ENCODE measurements around the gene CMSS1.

The CMSS1 gene

GRCh38 chr3:99829844-99830243 lies 12.2 kb downstream of the CMSS1 start:
- no peak overlapping the region for H3K4me3 ChIP-seq (ENCODE audit: low read depth, low read length)
- H3K9me3 ChIP-seq (ENCODE audit: control insufficient read depth, insufficient read depth, low read depth, low read length), result no peaks in the 10 kb centered on the region
- H3K36me3 ChIP-seq (ENCODE audit: control insufficient read depth in 2 of 2, insufficient read depth in 1 of 2, low read length in 2 of 2), result no peaks in the 10 kb centered on the region
- no peak overlapping the region for H3K27ac ChIP-seq (ENCODE audit: extremely low read depth, low read depth, low read length)
- ChIA-PET POLR2A (no interaction called here), CTCF (interaction anchor here (0.6 to 1.0 kb wide), 3 partner anchors 13 to 1967 kb away, joined by 3 to 4 read pairs (median 4); no protein-coding TSS in a partner anchor)
- TF ChIP-seq ZNF830 (tag by site-specific recombination; IDR thresholded peaks at IDR 0.05; ENCODE audit: low read depth), result no peak
- TF ChIP-seq GLIS2 (tag by site-specific recombination; IDR thresholded peaks at IDR 0.05), result no peak
- no peak for TF ChIP-seq HOXD13 (CRISPR knock-in tag; IDR thresholded peaks at IDR 0.05; ENCODE audit: borderline replicate concordance)
- TF ChIP-seq ZNF223 (tag by site-specific recombination; IDR thresholded peaks at IDR 0.05), result no peak
- TF ChIP-seq ZFHX2 (tag by site-specific recombination; conservative IDR thresholded peaks at IDR 0.05), result no peak
- no peak for TF ChIP-seq ZNF548 (tag by site-specific recombination; IDR thresholded peaks at IDR 0.05)
- TF ChIP-seq ZSCAN23 (tag by site-specific recombination; IDR thresholded peaks at IDR 0.05), result no peak
- no peak for TF ChIP-seq ZNF2 (tag by site-specific recombination; IDR thresholded peaks at IDR 0.05)
- no peak for TF ChIP-seq ZNF335 (tag by site-specific recombination; conservative IDR thresholded peaks at IDR 0.05)
- TF ChIP-seq IKZF3 (tag by site-specific recombination; IDR thresholded peaks at IDR 0.05), result no peak
- TF ChIP-seq PBX3 (CRISPR knock-in tag; IDR thresholded peaks at IDR 0.05), result no peak
- TF ChIP-seq MZF1 (tag by site-specific recombination; IDR thresholded peaks at IDR 0.05; ENCODE audit: borderline replicate concordance), result no peak
- TF ChIP-seq ZNF292 (tag by site-specific recombination; IDR thresholded peaks at IDR 0.05; ENCODE audit: borderline replicate concordance, low read depth), result no peak
- TF ChIP-seq OSR2 (tag by site-specific recombination; IDR thresholded peaks at IDR 0.05), result no peak
- no peak for TF ChIP-seq ZNF416 (tag by site-specific recombination; IDR thresholded peaks at IDR 0.05)
- TF ChIP-seq ZNF843 (tag by site-specific recombination; IDR thresholded peaks at IDR 0.05), result no peak
- no peak for TF ChIP-seq ZBTB17 (tag by site-specific recombination; IDR thresholded peaks at IDR 0.05)
- TF ChIP-seq REST (tag by site-specific recombination; IDR thresholded peaks at IDR 0.05), result no peak
- TF ChIP-seq ZNF146 (tag by site-specific recombination; IDR thresholded peaks at IDR 0.05), result no peak
- no peak for TF ChIP-seq ZNF555 (tag by site-specific recombination; conservative IDR thresholded peaks at IDR 0.05)
- peaks cover 10% of the 10 kb centered on the region for H3K4me1 ChIP-seq (ENCODE audit: control insufficient read depth, insufficient read depth, low read length)

GRCh38 chr3:99833617-99834205 lies 16.0 kb downstream of the CMSS1 start:
- Histone ChIP-seq H3K4me3 (ENCODE audit: low read depth, low read length) (no peak overlapping the region), H3K9me3 (ENCODE audit: control insufficient read depth, insufficient read depth, low read depth, low read length) (no peaks in the 10 kb centered on the region), H3K4me1 (ENCODE audit: control insufficient read depth, insufficient read depth, low read length) (peaks cover 6% of the 10 kb centered on the region; the same call in 1 of the 2 replicates), H3K36me3 (ENCODE audit: control insufficient read depth in 2 of 2, insufficient read depth in 1 of 2, low read length in 2 of 2) (no peaks in the 10 kb centered on the region), H3K27ac (ENCODE audit: extremely low read depth, low read depth, low read length) (no peak overlapping the region)
- CTCF ChIA-PET, result interaction anchor here (0.6 to 3.1 kb wide), 7 partner anchors 10 to 687 kb away, joined by 3 to 19 read pairs (median 8); no protein-coding TSS in a partner anchor
- TF ChIP-seq PRDM6 (tag by site-specific recombination; IDR thresholded peaks at IDR 0.05) (peak; percentile 66), ZNF654 (tag by site-specific recombination; IDR thresholded peaks at IDR 0.05; ENCODE audit: low read depth) (no peak)
- POLR2A ChIA-PET, result no interaction called here
